Measurements from ENCODE around the gene LRBA. TPM values are rescaled to one million over a fixed set of nuclear protein-coding genes. Genes with fewer than 3 reads are reported as not detected.

LRBA gene
- total and polyA plus RNA-seq, 2 donors (not counting 3 experiments of a cell fraction or from before 2014, with no cell fraction given) = 18.0 to 35.1 TPM

GRCh38 chr4:150784305-150784704, 230.8 kb downstream of the LRBA start:
- dilution Hi-C loops (cut with MboI; ENCODE audit: extremely low pct_ligation_motif_present, low sequenced_read_pairs) (no loop called here), intact Hi-C loops (cut with micrococcal nuclease) (no loop called here)
- Histone ChIP-seq H3K79me2 (ENCODE audit: control insufficient read depth, insufficient read depth, low read length) (no peaks in the 10 kb centered on the region), H3K9ac (replicated peaks; ENCODE audit: extremely low read depth, insufficient read depth, low read length) (no peak overlapping the region), H3K27me3 (ENCODE audit: control insufficient read depth in 2 of 2, insufficient read depth in 2 of 2, low read length in 2 of 2) (no peaks in the 10 kb centered on the region), H3K4me1 (ENCODE audit: control insufficient read depth, extremely low read depth, insufficient read depth, low read length) (peaks cover 4% of the 10 kb centered on the region), H3K4me2 (ENCODE audit: insufficient read depth, low read length) (no peak overlapping the region), H3K36me3 (ENCODE audit: control insufficient read depth in 2 of 2, extremely low read depth in 1 of 2, insufficient read depth in 2 of 2, low read length in 2 of 2) (no peaks in the 10 kb centered on the region), H3K27ac (ENCODE audit: insufficient read depth, low read depth, low read length) (no peak overlapping the region), H3K4me3 (replicated peaks in 1 of 3; ENCODE audit: insufficient read depth in 1 of 3, low read depth in 1 of 3, low read length in 3 of 3) (no peak overlapping the region), H2AFZ (ENCODE audit: low read depth, low read length) (no peak overlapping the region), H3K9me3 (replicated peaks; ENCODE audit: control insufficient read depth, insufficient read depth, low read length) (no peaks in the 10 kb centered on the region), H3K9me1 (replicated peaks; ENCODE audit: control insufficient read depth, extremely low read depth, insufficient read depth, low read length) (no peaks in the 10 kb centered on the region), H4K20me1 (replicated peaks; ENCODE audit: control insufficient read depth, extremely low read depth, insufficient read depth, low read length) (no peaks in the 10 kb centered on the region)
- FAIRE-seq (no peak), DNase-seq (ENCODE audit: low read depth, low spot score) (no peak)
- ChIA-PET POLR2A (no interaction called here), CTCF (interaction anchor here (1.3 kb wide), 1 partner anchor 16 kb away, joined by 4 read pairs; no protein-coding TSS in a partner anchor)
- TF ChIP-seq FOS (IDR thresholded peaks at IDR 0.05; ENCODE audit: borderline replicate concordance, insufficient read depth, low read length) (no peak), CTCF (IDR thresholded peaks at IDR 0.05; ENCODE audit: extremely low read depth in 1 of 2, insufficient read depth in 1 of 2, low read depth in 1 of 2, low read length in 2 of 2) (no peak), POLR2AphosphoS5 (IDR thresholded peaks at IDR 0.05; ENCODE audit: insufficient read depth, low read depth, low read length) (no peak), EZH2 (IDR thresholded peaks at IDR 0.05; ENCODE audit: borderline replicate concordance, low read depth, low read length, severe bottlenecking) (no peak), GATA2 (IDR thresholded peaks at IDR 0.05; ENCODE audit: insufficient read depth, insufficient read length, low read depth, low read length) (no peak), MYC (IDR thresholded peaks at IDR 0.05; ENCODE audit: low read depth, low read length) (no peak), JUN (IDR thresholded peaks at IDR 0.05; ENCODE audit: borderline replicate concordance, insufficient read depth, insufficient read length, low read depth) (no peak), POLR2A (IDR thresholded peaks at IDR 0.05; ENCODE audit: low read depth, low read length) (no peak), MAX (IDR thresholded peaks at IDR 0.05; ENCODE audit: insufficient read depth, insufficient read length) (no peak)
- BruUV-seq (replicated peaks) = no TSS peak
